Measurements from ENCODE around the gene FAM135A.

The FAM135A gene

DNA sequence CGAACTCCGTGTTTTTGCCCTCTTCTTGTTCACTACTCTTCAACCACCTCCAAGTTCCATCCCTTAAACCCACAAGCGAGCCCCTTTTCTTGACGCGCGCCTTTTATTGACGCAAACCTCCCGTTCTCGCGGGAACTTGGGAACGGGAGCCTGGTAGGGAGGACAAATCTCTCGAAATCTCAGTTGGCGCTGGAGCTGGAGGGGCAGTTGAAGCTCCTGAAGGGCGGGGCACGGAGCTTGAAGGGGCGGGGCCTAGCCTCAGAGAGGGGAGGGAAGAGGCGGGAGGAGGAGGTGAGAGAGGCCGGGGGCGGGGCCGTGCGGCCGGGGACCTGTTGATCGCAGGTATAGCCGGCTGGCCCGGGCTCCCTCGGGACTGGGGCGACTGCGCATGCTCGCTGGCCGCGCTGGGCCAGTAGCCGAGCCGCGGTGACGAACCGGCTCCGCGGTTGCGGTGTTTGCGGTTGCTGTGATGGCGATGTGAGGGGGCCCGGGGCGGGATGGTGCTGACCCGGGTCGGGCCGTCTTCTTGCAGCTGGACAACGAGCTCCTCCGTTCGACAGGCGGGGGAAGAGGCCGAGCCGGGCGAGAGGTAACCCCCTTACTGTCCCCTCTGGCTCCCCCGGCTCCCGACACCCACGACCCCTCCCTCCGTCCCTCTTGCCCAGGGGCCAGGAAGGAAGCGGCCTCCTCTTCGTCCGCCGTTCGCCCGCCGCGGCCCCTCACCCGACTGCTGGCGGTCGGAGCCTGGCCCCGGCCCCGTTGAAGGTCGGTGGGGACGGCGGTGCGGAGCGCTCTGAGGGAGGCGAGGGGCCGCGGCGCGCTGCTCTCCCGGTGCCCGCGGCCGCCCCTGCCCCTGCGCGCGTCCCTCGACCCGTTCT lies at the start of gene FAM135A:
Gene FAM135A, plus strand, starts transcription at position 395 of the 878 bp plus-strand sequence. CDS start 14,835 bp downstream, outside the sequence.
- TF ChIP-seq MYC (IDR thresholded peaks at IDR 0.05; ENCODE audit: low read depth, low read length) (no peak), POLR2A (IDR thresholded peaks at IDR 0.05; ENCODE audit: extremely low read depth, insufficient read length) (peak; percentile 72)
- TF ChIP-seq, protein P1, sequence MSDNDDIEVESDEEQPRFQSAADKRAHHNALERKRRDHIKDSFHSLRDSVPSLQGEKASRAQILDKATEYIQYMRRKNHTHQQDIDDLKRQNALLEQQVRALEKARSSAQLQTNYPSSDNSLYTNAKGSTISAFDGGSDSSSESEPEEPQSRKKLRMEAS (IDR thresholded peaks at IDR 0.05; ENCODE audit: low read depth, low read length): no peak
- TF ChIP-seq, protein P2, sequence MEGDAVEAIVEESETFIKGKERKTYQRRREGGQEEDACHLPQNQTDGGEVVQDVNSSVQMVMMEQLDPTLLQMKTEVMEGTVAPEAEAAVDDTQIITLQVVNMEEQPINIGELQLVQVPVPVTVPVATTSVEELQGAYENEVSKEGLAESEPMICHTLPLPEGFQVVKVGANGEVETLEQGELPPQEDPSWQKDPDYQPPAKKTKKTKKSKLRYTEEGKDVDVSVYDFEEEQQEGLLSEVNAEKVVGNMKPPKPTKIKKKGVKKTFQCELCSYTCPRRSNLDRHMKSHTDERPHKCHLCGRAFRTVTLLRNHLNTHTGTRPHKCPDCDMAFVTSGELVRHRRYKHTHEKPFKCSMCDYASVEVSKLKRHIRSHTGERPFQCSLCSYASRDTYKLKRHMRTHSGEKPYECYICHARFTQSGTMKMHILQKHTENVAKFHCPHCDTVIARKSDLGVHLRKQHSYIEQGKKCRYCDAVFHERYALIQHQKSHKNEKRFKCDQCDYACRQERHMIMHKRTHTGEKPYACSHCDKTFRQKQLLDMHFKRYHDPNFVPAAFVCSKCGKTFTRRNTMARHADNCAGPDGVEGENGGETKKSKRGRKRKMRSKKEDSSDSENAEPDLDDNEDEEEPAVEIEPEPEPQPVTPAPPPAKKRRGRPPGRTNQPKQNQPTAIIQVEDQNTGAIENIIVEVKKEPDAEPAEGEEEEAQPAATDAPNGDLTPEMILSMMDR (IDR thresholded peaks at IDR 0.05; ENCODE audit: low read depth, low read length): no peak
- DNase-seq (ENCODE audit: low read depth): peak; percentile 98
- H3K4me3 ChIP-seq (ENCODE audit: low read depth, low read length): peak within 1 kb of the TSS; percentile 90

DNA sequence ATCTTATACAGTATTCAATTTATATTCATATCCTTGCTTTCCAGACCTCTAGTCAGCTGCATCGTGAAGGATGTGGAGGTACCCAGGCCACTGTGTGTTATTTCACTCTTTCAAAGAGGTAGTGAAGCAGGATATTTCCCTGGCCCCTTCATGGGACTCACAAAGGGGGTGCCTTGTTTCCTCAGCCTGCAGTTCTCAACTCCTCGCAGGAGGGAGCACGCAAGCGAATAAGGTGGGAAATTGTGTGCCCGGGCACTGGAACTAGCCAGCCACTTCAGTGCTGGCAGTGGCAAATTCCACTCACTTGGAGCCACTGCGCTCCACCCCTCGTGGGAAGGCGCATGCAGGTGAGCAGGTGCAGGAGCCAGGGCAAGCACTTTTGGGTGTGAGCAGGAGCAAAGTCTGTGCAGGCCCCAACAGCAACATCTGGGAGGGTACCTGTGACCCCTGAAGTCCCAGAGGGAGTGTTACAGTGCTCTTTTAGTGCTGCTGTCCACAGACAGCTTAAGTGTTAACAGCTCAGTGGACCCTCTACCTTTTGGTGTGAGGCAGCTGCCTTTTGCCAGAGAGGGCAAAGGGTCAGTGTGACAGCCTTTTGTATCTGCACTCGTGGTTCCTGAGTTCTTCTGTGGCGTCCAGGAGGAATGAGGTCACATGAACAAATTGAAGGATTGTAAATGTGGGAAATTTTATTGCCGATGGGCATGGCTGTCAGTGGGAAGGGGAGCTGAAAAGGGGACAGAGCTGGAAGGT lies 49.4 kb upstream of the FAM135A start:
- H3K4me3 ChIP-seq (ENCODE audit: low read depth, low read length): no peak overlapping the region
- TF ChIP-seq, protein P2 (IDR thresholded peaks at IDR 0.05; ENCODE audit: low read depth, low read length): no peak
- TF ChIP-seq, protein P1 (IDR thresholded peaks at IDR 0.05; ENCODE audit: low read depth, low read length): no peak
- TF ChIP-seq MYC (IDR thresholded peaks at IDR 0.05; ENCODE audit: low read depth, low read length) (no peak), POLR2A (IDR thresholded peaks at IDR 0.05; ENCODE audit: extremely low read depth, insufficient read length) (no peak)
- DNase-seq (ENCODE audit: low read depth): no peak

DNA sequence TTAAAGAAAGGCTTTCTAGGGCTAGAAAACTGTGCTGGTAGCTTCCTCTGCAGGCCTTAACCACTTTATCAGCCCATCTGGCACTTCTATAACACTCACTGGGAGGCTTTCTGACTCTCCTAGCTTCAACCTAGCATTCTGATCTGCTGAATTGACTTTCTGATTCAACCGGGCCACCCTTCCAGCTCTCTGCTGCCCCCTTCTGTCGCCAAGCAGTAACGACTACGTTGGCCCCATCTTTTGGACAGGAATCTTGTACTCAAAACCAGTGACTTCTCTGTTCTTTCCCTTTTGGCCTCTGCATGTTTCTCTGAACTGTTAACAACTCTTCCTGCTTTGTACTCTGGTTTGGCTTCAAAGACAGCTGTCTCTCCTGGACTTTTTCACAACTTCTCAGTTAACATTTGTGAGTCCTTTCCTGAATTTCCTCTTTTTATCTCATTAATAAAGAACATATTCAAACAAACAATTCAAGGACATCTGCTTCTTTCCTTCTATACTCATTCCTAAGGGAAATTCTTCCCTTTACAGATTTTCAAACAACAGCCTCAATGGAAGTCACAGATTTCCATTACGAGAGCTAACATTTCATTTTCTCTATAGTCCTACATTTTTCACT lies 43.9 kb upstream of the FAM135A start:
- DNase-seq (ENCODE audit: low read depth): peak; percentile 74
- TF ChIP-seq, protein P2 (IDR thresholded peaks at IDR 0.05; ENCODE audit: low read depth, low read length): peak; percentile 89
- TF ChIP-seq, protein P1 (IDR thresholded peaks at IDR 0.05; ENCODE audit: low read depth, low read length): no peak
- no peak overlapping the region for H3K4me3 ChIP-seq (ENCODE audit: low read depth, low read length)

DNA sequence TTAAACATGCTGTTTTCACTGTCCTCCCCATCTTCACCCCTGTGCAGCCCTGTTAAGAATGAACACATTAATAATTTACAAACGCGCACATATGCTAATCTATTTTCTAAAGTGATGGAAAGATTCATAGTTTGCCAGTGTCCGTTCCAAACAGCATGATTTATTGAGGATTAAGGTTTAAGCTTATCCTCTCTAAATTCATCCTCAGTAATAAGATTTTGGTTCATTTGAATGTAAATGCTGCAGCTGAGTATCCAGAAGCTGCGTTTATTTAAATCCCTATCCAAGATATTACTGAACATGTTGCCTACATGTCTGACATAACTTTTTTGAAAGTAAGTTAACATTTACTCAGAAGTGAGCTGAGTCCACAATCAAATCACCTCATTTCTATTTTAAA lies 42.8 kb upstream of the FAM135A start:
- H3K4me3 ChIP-seq (ENCODE audit: low read depth, low read length): no peak overlapping the region
- TF ChIP-seq, protein P1 (IDR thresholded peaks at IDR 0.05; ENCODE audit: low read depth, low read length): no peak
- TF ChIP-seq MYC (IDR thresholded peaks at IDR 0.05; ENCODE audit: low read depth, low read length) (no peak), POLR2A (IDR thresholded peaks at IDR 0.05; ENCODE audit: extremely low read depth, insufficient read length) (no peak)
- TF ChIP-seq, protein P2 (IDR thresholded peaks at IDR 0.05; ENCODE audit: low read depth, low read length): no peak
- DNase-seq (ENCODE audit: low read depth): no peak

DNA sequence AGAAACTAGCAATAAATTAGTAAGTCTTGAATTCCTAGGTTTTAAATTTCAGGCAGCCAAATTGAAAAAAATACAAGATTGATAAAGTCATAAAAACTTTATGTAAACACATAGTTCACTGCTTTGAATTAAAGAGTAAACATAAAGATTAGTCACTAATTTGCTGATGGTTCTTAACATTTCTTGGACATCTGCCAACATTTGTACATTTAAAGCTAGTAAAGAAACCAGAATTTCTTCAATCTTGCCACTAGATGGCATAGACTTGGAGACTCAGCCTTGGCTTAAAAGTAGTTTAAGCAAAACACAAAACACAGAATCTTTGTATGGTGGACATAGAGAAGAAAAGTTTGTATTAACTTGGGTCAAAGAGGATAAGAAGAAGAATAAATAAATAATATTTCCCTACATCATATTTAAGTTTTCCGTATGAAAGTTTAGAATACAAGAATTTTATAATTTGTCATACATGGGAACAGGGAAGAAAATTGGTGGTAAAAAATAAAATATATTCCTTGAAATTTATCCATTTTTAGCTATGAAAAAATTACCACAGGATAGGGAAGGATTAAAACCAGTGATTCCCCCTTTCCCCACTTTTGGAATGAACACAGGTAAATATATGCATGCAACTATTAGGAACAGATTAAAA lies 41.7 kb upstream of the FAM135A start:
- DNase-seq (ENCODE audit: low read depth): peak; percentile 62
- H3K4me3 ChIP-seq (ENCODE audit: low read depth, low read length): no peak overlapping the region
- TF ChIP-seq, protein P2 (IDR thresholded peaks at IDR 0.05; ENCODE audit: low read depth, low read length): peak; percentile 65
- no peak for TF ChIP-seq POLR2A (IDR thresholded peaks at IDR 0.05; ENCODE audit: extremely low read depth, insufficient read length)

Measured in NB4 (cell line).